Astrocyte (in vitro differentiated cells and primary cell): Measurements from ENCODE around the gene GDF9.

ENCODE experiments used
- EZH2 ChIP-seq: IDR thresholded peaks from 2 replicates; pipeline ENCODE4 v1.6.1; 2012; ENCODE audit warnings: mild to moderate bottlenecking, low read length, inconsistent platforms; ENCODE audit not compliant: insufficient read depth
- TF ChIP-seq, protein P1 (sequence below): IDR thresholded peaks from 2 replicates; pipeline ENCODE4 v1.5.1; 2011; ENCODE audit warnings: low read depth, mild to moderate bottlenecking, inconsistent platforms, low read length, moderate library complexity; ENCODE audit not compliant: insufficient read depth

DNA sequence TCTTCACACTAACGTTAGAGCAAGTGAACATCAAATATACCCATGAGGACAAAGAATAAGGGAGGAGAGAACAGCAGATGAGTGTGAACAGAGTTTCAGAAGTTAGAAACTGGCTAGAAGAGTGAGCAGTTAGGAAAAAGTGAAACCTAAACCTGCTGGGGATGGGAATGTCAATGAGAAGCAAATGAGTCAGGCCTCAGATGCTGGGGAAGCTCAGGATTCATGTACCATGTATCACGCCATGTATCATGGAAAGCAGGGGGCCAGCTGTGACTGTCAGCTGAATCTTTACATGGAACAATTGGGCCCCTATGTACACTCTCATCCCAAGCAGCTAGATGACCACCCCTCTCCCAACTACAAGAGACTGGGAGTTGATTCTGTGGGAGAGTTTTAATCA, 16.2 kb downstream of the GDF9 start:
- TF ChIP-seq, protein P1, sequence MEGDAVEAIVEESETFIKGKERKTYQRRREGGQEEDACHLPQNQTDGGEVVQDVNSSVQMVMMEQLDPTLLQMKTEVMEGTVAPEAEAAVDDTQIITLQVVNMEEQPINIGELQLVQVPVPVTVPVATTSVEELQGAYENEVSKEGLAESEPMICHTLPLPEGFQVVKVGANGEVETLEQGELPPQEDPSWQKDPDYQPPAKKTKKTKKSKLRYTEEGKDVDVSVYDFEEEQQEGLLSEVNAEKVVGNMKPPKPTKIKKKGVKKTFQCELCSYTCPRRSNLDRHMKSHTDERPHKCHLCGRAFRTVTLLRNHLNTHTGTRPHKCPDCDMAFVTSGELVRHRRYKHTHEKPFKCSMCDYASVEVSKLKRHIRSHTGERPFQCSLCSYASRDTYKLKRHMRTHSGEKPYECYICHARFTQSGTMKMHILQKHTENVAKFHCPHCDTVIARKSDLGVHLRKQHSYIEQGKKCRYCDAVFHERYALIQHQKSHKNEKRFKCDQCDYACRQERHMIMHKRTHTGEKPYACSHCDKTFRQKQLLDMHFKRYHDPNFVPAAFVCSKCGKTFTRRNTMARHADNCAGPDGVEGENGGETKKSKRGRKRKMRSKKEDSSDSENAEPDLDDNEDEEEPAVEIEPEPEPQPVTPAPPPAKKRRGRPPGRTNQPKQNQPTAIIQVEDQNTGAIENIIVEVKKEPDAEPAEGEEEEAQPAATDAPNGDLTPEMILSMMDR: no peak
- no peak for TF ChIP-seq EZH2
